Tibial nerve (tissue), 4 donors: ENCODE measurements around the gene DMPK.

Experiments
- CTCF ChIP-seq, 5 experiments: fragments of 200-600 bp in 3 of 5; fragments of 450-650 bp in 2 of 5; sonication (generic) in 3 of 5; IDR thresholded peaks; one replicate each; pipeline ENCODE4 v1.5.1; 2016 to 2019; ENCODE audit warnings: antibody characterized with exemption in 5 of 5, mild to moderate bottlenecking in 3 of 5, moderate library complexity in 2 of 5
- EP300 ChIP-seq, 2 donors: sonication (generic); formaldehyde crosslinking; IDR thresholded peaks; one replicate each; pipeline ENCODE4 v1.6.1; 2017; ENCODE audit warnings: antibody characterized with exemption in 2 of 2, mild to moderate bottlenecking in 1 of 2
- POLR2A ChIP-seq, 2 donors: fragments of 450-650 bp; IDR thresholded peaks; one replicate each; pipeline ENCODE4 v1.6.1; 2017; ENCODE audit warnings: antibody characterized with exemption in 2 of 2, mild to moderate bottlenecking in 2 of 2, moderate library complexity in 2 of 2

- TF ChIP-seq CTCF (IDR thresholded peaks at IDR 0.05), result peak; percentile 91 to 94 (median 93)
- peak in 1 of 2 donors; percentile 36 for TF ChIP-seq EP300 (IDR thresholded peaks at IDR 0.05)
- no peak for TF ChIP-seq POLR2A (IDR thresholded peaks at IDR 0.05)
Measured at GRCh38 chr19:45817010-45817724, 34.9 kb upstream of the DMPK start.
